ENCODE results near the gene CREBRF.
"Not testable (repeated sequence)": the region's sequence is repeated elsewhere in the genome, so short reads cannot be mapped to it uniquely, and the experiment has no call there.

The CREBRF gene

GRCh38 chr5:173035904-173036707 is 20.0 kb upstream of the CREBRF start:
- DNase-seq, result no peak

GRCh38 chr5:173039188-173039587 is 17.0 kb upstream of the CREBRF start:
- no peak for DNase-seq

GRCh38 chr5:173039964-173040363 is 16.2 kb upstream of the CREBRF start:
- no peak for DNase-seq

- DNase-seq, result no peak
Measured at GRCh38 chr5:173041881-173042762, 14.0 kb upstream of the CREBRF start.

GRCh38 chr5:173042763-173043107 is 13.4 kb upstream of the CREBRF start:
- DNase-seq, result no peak

- DNase-seq, result no peak
Measured at GRCh38 chr5:173045474-173045873, 10.7 kb upstream of the CREBRF start.

- DNase-seq, result not testable (repeated sequence)
Measured at GRCh38 chr5:173047096-173047837, 8.9 kb upstream of the CREBRF start.

- DNase-seq, result no peak
Measured at GRCh38 chr5:173047838-173048105, 8.4 kb upstream of the CREBRF start.

GRCh38 chr5:173050791-173051190 is 5.4 kb upstream of the CREBRF start:
- DNase-seq, result no peak

- no peak for DNase-seq
Measured at GRCh38 chr5:173051746-173052145, 4.4 kb upstream of the CREBRF start.

- DNase-seq, result no peak
Measured at GRCh38 chr5:173053041-173053440, 3.1 kb upstream of the CREBRF start.

- DNase-seq, result no peak
Measured at GRCh38 chr5:173055042-173055721, 970 bp upstream of the CREBRF start.

GRCh38 chr5:173055722-173055982 is 500 bp upstream of the CREBRF start:
- DNase-seq, result no peak

GRCh38 chr5:173056783-173057061 is 570 bp downstream of the CREBRF start:
- DNase-seq, result no peak

GRCh38 chr5:173057062-173057924 is 1.1 kb downstream of the CREBRF start:
- peak; percentile 77 to 85 for DNase-seq

GRCh38 chr5:173062141-173062540 is 6.0 kb downstream of the CREBRF start:
- no peak for DNase-seq

GRCh38 chr5:173065155-173065554 is 9.0 kb downstream of the CREBRF start:
- no peak for DNase-seq

GRCh38 chr5:173069671-173070070 is 13.5 kb downstream of the CREBRF start:
- no peak for DNase-seq

- no peak for DNase-seq
Measured at GRCh38 chr5:173075137-173075843, 19.1 kb downstream of the CREBRF start.

GRCh38 chr5:173075970-173076369 is 19.8 kb downstream of the CREBRF start:
- no peak for DNase-seq

GRCh38 chr5:173076471-173076870 is 20.3 kb downstream of the CREBRF start:
- not testable (repeated sequence) for DNase-seq

- no peak for DNase-seq
Measured at GRCh38 chr5:173078878-173079277, 22.7 kb downstream of the CREBRF start.

Data from cerebellar nuclear complex (tissue), 1 donor.